GM21619 (cell line): ENCODE measurements around the gene ENTHD1.
"Not testable (repeated sequence)": the region's sequence is repeated elsewhere in the genome, so short reads cannot be mapped to it uniquely, and the experiment has no call there.

ENCODE experiments used
- ATAC-seq: cut with Tn5 transposase; IDR thresholded peaks from one replicate; pipeline ENCODE4 v1.9.1; 2021; ENCODE audit not compliant: unreplicated experiment

Gene ENTHD1

GRCh38 chr22:39851606-39852315 is 41.8 kb downstream of the ENTHD1 start:
- ATAC-seq: no peak

GRCh38 chr22:39847477-39847876 is 46.1 kb downstream of the ENTHD1 start:
- ATAC-seq: no peak

GRCh38 chr22:39846539-39846938 is 47.0 kb downstream of the ENTHD1 start:
- ATAC-seq: not testable (repeated sequence)

GRCh38 chr22:39845529-39845928 is 48.0 kb downstream of the ENTHD1 start:
- ATAC-seq: no peak

GRCh38 chr22:39839917-39840510 is 53.5 kb downstream of the ENTHD1 start:
- no peak for ATAC-seq

GRCh38 chr22:39839204-39839603 is 54.4 kb downstream of the ENTHD1 start:
- no peak for ATAC-seq

- no peak for ATAC-seq
Measured at GRCh38 chr22:39833610-39834009, 60.0 kb downstream of the ENTHD1 start.

GRCh38 chr22:39833093-39833492 is 60.5 kb downstream of the ENTHD1 start:
- no peak for ATAC-seq

GRCh38 chr22:39832627-39833074 is 60.9 kb downstream of the ENTHD1 start:
- ATAC-seq: no peak

GRCh38 chr22:39825661-39826102 is 67.9 kb downstream of the ENTHD1 start:
- ATAC-seq: peak; percentile 85

- no peak for ATAC-seq
Measured at GRCh38 chr22:39821008-39821407, 72.6 kb downstream of the ENTHD1 start.

- ATAC-seq: no peak
Measured at GRCh38 chr22:39820256-39820655, 73.3 kb downstream of the ENTHD1 start.

GRCh38 chr22:39819429-39819828 is 74.1 kb downstream of the ENTHD1 start:
- no peak for ATAC-seq

- ATAC-seq: no peak
Measured at GRCh38 chr22:39818094-39818493, 75.5 kb downstream of the ENTHD1 start.

- no peak for ATAC-seq
Measured at GRCh38 chr22:39815932-39816331, 77.6 kb downstream of the ENTHD1 start.

GRCh38 chr22:39814899-39815298 is 78.7 kb downstream of the ENTHD1 start:
- no peak for ATAC-seq

- no peak for ATAC-seq
Measured at GRCh38 chr22:39809772-39810557, 83.6 kb downstream of the ENTHD1 start.

- no peak for ATAC-seq
Measured at GRCh38 chr22:39808081-39808480, 85.5 kb downstream of the ENTHD1 start.

- ATAC-seq: no peak
Measured at GRCh38 chr22:39806109-39806508, 87.5 kb downstream of the ENTHD1 start.

- no peak for ATAC-seq
Measured at GRCh38 chr22:39805117-39805516, 88.4 kb downstream of the ENTHD1 start.

GRCh38 chr22:39802682-39803081 is 90.9 kb downstream of the ENTHD1 start:
- ATAC-seq: no peak
